Activated CD4-positive, alpha-beta T cell treated with anti-CD3 and anti-CD28 coated beads, Interleukin-2, amount 10 ng/mL, durations not matched to agents 24 days and 14 days (primary cell): ENCODE data around the gene SRC. TPM values are rescaled to one million over a fixed set of nuclear protein-coding genes. Genes with fewer than 3 reads are reported as not detected.

ENCODE experiments used
- DNase-seq: peaks from one replicate; pipeline ENCODE4 v3.0.0; 2022
- H3K27ac Mint-ChIP-seq: one replicate; pipeline ENCODE4 v1.8.0; 2022; ENCODE audit warnings: mild to moderate bottlenecking, mixed read lengths
- H3K27me3 Mint-ChIP-seq: one replicate; pipeline ENCODE4 v1.8.0; 2022; ENCODE audit warnings: mixed read lengths
- H3K36me3 Mint-ChIP-seq: one replicate; pipeline ENCODE4 v1.8.0; 2022; ENCODE audit warnings: low read depth, mild to moderate bottlenecking, mixed read lengths
- H3K4me1 Mint-ChIP-seq: one replicate; pipeline ENCODE4 v1.8.0; 2021; ENCODE audit warnings: mixed read lengths
- H3K4me3 Mint-ChIP-seq: one replicate; pipeline ENCODE4 v1.8.0; 2022; ENCODE audit warnings: mild to moderate bottlenecking, moderate library complexity, mixed read lengths
- H3K9me3 Mint-ChIP-seq: one replicate; pipeline ENCODE4 v1.8.0; 2021; ENCODE audit warnings: mixed read lengths
- intact Hi-C: fragments of 100-400 bp; cut with micrococcal nuclease; formaldehyde crosslinking; loops from one replicate; pipeline ENCODE4 v1.15.1; 2023
- total RNA-seq: library from RNA; stranded (reverse); gene quantifications from 2 replicates; pipeline ENCODE4 v1.2.3, GENCODE V29; 2022

SRC gene
- total RNA-seq, 1 donor from 2014 or later = 5.4 TPM

DNA sequence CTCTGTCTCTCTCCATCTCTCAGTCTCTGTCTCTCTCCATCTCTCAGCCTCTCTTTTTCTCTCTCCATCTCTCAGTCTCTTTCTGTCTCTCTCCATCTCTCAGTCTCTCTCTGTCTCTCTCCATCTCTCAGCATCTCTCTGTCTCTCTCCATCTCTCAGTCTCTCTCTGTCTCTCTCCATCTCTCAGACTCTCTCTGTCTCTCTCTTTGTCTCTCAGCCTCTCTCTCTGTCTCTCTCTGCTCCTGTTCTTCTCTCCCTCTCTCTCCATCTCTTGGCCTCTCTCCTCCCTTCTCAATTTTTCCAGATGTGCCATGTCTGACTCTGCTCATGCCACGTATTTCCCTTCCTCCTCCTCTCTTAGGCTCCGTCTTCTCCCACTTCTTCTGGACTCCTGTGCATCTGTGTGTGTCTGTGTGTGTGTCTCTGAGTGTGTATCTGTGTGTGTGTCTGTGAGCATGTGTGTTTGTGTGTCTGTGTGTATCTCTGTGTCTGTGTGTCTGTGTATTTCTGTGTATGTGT lies 72.7 kb downstream of the SRC start:
- H3K9me3 Mint-ChIP-seq = no peaks in the 10 kb centered on the region
- peaks cover 14% of the 10 kb centered on the region for H3K27me3 Mint-ChIP-seq
- DNase-seq = no peak
- no peak overlapping the region for H3K27ac Mint-ChIP-seq
- intact Hi-C loops = no loop called here
- no peaks in the 10 kb centered on the region for H3K36me3 Mint-ChIP-seq
- no peaks in the 10 kb centered on the region for H3K4me1 Mint-ChIP-seq
- H3K4me3 Mint-ChIP-seq = no peak overlapping the region

GRCh38 chr20:37419307-37419706 lies 73.4 kb downstream of the SRC start:
- intact Hi-C loops = no loop called here
- Mint-ChIP-seq H3K9me3 (no peaks in the 10 kb centered on the region), H3K27ac (no peak overlapping the region), H3K27me3 (peaks cover 18% of the 10 kb centered on the region), H3K4me3 (no peak overlapping the region), H3K4me1 (no peaks in the 10 kb centered on the region), H3K36me3 (no peaks in the 10 kb centered on the region)
- DNase-seq = no peak

- no peak overlapping the region for H3K4me3 Mint-ChIP-seq
- peaks cover 23% of the 10 kb centered on the region for H3K27me3 Mint-ChIP-seq
- no peak overlapping the region for H3K27ac Mint-ChIP-seq
- no peaks in the 10 kb centered on the region for H3K4me1 Mint-ChIP-seq
- intact Hi-C loops = no loop called here
- H3K9me3 Mint-ChIP-seq = no peaks in the 10 kb centered on the region
- no peak for DNase-seq
- no peaks in the 10 kb centered on the region for H3K36me3 Mint-ChIP-seq
Measured at GRCh38 chr20:37419774-37420542, 74.0 kb downstream of the SRC start.

DNA sequence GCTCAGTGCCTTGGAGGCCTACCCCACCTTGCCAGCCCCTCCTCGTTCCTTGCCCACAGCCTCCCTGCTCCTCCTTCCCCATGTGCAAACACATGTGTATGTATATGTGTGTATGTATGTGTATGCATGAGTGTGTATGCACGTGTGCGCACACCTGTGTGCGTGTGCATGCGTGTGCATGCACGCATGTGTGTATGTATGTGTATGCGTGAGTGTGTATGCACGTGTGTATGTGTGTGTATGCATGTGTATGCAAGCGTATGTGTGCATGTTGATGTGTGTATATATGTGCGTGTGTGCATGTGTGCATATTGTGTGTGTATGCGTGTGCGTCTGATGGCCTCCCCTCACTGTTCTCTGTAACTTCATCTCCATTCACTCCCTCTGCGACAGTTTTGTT lies 74.7 kb downstream of the SRC start:
- Mint-ChIP-seq H3K36me3 (no peaks in the 10 kb centered on the region), H3K4me1 (no peaks in the 10 kb centered on the region), H3K27ac (no peak overlapping the region), H3K4me3 (no peak overlapping the region), H3K9me3 (no peaks in the 10 kb centered on the region), H3K27me3 (peaks cover 23% of the 10 kb centered on the region)
- intact Hi-C loops = no loop called here
- no peak for DNase-seq

- H3K27ac Mint-ChIP-seq = no peak overlapping the region
- no peaks in the 10 kb centered on the region for H3K36me3 Mint-ChIP-seq
- H3K9me3 Mint-ChIP-seq = no peaks in the 10 kb centered on the region
- no peak for DNase-seq
- H3K4me3 Mint-ChIP-seq = no peak overlapping the region
- peaks cover 23% of the 10 kb centered on the region for H3K27me3 Mint-ChIP-seq
- intact Hi-C loops = no loop called here
- no peaks in the 10 kb centered on the region for H3K4me1 Mint-ChIP-seq
Measured at GRCh38 chr20:37421060-37421905, 75.3 kb downstream of the SRC start.

DNA sequence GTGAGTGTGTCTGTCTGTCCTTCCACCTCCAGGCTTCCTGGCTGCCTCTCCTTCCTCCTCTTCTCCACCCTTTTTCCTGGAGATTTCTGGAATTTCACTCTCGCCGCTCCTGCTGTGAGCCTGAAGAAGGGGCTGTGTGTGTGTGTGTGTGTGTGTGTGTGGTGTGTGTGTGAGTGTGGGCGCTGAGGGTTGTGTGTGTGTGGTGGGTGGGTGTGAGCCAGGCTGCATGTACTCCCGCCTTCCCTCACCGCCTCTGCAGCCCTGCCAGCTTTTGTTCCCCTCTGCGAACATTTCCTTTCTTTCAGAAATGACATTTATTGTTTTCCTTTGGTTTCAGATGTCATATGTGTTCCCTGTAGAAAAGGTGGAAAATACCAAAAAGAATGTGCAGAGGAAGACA lies 76.0 kb downstream of the SRC start:
- Mint-ChIP-seq H3K27me3 (peaks cover 23% of the 10 kb centered on the region), H3K4me1 (no peaks in the 10 kb centered on the region), H3K4me3 (no peak overlapping the region), H3K36me3 (no peaks in the 10 kb centered on the region), H3K9me3 (no peaks in the 10 kb centered on the region), H3K27ac (no peak overlapping the region)
- intact Hi-C loops = no loop called here
- no peak for DNase-seq

DNA sequence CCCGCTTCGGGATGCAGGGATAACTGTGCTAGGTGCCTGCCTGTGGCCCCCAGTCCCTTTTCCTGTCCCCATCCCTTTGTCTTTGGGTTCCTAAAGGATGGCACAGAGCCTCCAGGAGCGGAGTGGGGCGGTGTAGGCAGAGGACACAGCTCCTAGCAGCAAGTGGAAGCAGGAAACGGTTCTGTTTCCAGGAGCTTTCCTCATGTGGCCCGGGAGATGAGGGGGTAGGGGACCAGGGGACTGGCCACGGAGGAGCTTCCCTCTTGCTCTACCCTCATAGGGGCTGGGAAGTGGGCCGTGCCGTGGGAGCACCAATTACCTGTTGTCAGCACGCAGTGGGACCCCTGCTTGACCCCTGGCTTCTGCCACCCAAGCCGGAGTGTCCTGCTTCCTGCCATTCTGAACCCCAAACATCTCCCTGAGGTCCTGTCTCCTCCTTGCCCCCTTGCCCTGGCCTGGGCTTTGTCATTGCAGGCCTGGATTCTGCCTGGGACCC lies 76.9 kb downstream of the SRC start:
- no peaks in the 10 kb centered on the region for H3K9me3 Mint-ChIP-seq
- H3K4me1 Mint-ChIP-seq = no peaks in the 10 kb centered on the region
- H3K27me3 Mint-ChIP-seq = peaks cover 23% of the 10 kb centered on the region
- no peak for DNase-seq
- no peak overlapping the region for H3K4me3 Mint-ChIP-seq
- H3K27ac Mint-ChIP-seq = no peak overlapping the region
- no peaks in the 10 kb centered on the region for H3K36me3 Mint-ChIP-seq
- intact Hi-C loops = no loop called here

GRCh38 chr20:37423545-37423944 lies 77.6 kb downstream of the SRC start:
- Mint-ChIP-seq H3K4me3 (no peak overlapping the region), H3K9me3 (no peaks in the 10 kb centered on the region), H3K36me3 (no peaks in the 10 kb centered on the region), H3K27ac (no peak overlapping the region), H3K27me3 (peaks cover 23% of the 10 kb centered on the region), H3K4me1 (no peaks in the 10 kb centered on the region)
- no peak for DNase-seq
- intact Hi-C loops = no loop called here

DNA sequence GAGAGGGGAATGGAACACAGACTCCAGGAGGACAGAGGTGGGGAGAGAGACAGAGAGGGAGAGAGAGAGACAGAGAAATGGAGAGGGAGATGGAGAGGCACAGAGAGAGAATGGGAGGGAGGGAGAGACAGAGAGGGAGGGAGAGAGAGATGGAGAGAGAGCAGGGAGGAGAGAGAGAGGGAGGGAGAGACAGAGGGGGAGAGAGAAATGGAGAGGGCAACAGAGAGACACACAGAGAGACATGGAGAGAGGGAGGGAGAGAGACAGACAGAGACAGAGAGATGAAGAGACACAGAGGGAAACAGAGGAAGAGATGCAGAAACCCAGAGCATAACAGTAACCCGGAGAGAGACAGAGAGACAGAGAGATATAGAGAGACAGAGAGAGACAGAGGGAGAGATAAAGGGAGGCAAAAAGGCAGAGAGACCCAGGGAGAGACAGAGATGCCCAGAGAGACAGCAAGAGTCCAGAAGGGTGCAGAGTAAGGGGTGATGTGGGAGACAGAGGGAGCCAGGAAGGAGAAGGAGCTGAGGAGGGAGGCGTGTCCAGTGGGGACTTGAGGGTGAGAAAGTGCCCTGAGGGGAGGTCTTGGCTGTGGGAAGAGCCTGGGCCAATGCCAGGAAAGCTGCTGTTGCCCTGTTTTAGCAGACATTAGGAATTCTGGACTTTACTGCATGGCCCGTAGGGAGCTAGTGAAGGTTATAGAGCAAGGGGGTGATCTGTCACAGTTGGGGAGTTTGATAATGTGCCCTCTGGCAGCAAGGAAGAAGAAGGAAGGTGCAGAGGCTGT lies 78.3 kb downstream of the SRC start:
- Mint-ChIP-seq H3K9me3 (no peaks in the 10 kb centered on the region), H3K36me3 (no peaks in the 10 kb centered on the region), H3K4me3 (no peak overlapping the region), H3K4me1 (no peaks in the 10 kb centered on the region), H3K27me3 (peaks cover 23% of the 10 kb centered on the region), H3K27ac (no peak overlapping the region)
- no peak for DNase-seq
- intact Hi-C loops = no loop called here

DNA sequence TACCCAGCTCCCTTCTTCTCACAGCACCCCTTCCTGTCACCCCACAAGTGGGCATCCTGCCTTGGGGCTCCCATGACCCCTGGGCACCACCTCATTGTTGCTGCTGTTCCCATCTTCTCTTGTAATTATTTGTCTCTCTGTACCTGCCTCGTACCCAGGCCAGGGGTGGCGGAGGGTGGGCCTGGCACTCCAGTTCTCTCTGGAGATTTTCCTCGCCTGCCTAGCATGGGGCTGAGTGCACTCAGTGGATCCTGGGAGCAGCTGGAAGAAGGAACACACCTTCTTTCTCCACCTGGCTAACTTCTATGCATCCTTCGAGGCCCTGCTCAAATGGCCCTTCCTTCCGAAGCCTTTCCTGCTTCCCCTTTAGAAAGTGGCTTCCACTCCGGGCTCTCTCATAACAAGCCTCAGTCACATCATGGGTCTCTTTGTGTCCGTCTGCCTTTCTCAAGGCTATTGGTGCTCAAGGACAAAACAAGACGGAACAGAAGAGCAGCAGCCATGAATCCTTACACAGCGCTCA lies 79.2 kb downstream of the SRC start:
- Mint-ChIP-seq H3K36me3 (no peaks in the 10 kb centered on the region), H3K27me3 (peaks cover 23% of the 10 kb centered on the region), H3K9me3 (no peaks in the 10 kb centered on the region), H3K27ac (no peak overlapping the region), H3K4me3 (no peak overlapping the region), H3K4me1 (no peaks in the 10 kb centered on the region)
- DNase-seq = no peak
- intact Hi-C loops = no loop called here

- Mint-ChIP-seq H3K9me3 (no peaks in the 10 kb centered on the region), H3K27ac (no peak overlapping the region), H3K4me3 (no peak overlapping the region), H3K36me3 (no peaks in the 10 kb centered on the region), H3K4me1 (no peaks in the 10 kb centered on the region), H3K27me3 (peaks cover 22% of the 10 kb centered on the region)
- intact Hi-C loops = no loop called here
- no peak for DNase-seq
Measured at GRCh38 chr20:37426106-37426505, 80.2 kb downstream of the SRC start.

DNA sequence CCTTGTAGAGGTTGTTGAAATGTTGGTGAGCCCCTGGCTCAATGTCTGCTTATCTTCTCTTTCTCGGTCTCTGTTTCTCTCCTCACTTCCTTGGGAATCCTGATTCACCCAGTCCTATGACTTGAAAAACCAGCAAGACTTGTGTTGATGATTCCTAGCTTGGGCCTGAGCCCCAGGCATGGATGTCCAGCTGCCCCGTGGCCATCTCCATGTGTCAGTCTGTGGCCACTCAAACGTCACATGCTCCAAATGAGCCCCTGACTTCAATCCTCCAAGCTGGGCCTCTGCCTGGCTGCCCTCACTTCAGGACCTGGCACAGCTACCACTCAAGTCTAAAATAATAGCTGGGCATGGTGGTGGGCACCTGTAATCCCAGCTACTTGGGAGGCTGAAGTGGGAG lies 81.0 kb downstream of the SRC start:
- DNase-seq = no peak
- H3K9me3 Mint-ChIP-seq = no peaks in the 10 kb centered on the region

DNA sequence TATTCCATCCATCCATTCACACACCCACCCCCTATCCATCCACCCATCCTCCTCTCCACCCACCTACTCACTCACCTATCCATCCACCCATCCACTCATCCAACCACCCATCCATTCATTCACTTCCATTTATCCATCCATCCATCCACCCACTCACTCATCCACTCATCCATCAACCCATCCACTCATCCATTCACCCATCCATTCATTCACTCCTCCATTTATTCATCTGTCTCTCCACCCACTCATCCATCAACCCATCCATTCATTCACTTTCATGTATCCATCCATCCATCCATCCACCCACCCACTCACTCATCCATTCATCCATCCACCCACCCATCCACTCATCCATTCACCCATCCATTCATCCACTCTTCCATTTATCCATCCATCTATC lies 84.1 kb downstream of the SRC start:
- H3K4me3 Mint-ChIP-seq = no peak overlapping the region
- no peaks in the 10 kb centered on the region for H3K9me3 Mint-ChIP-seq
- no peaks in the 10 kb centered on the region for H3K27me3 Mint-ChIP-seq
- no peaks in the 10 kb centered on the region for H3K36me3 Mint-ChIP-seq
- H3K27ac Mint-ChIP-seq = no peak overlapping the region
- H3K4me1 Mint-ChIP-seq = no peaks in the 10 kb centered on the region
- intact Hi-C loops = no loop called here
- DNase-seq = no peak

More for the DNA sequence above, 81.0 kb downstream of the SRC start:
- Mint-ChIP-seq H3K4me1 (no peaks in the 10 kb centered on the region), H3K27me3 (peaks cover 15% of the 10 kb centered on the region), H3K27ac (no peak overlapping the region), H3K4me3 (no peak overlapping the region), H3K36me3 (no peaks in the 10 kb centered on the region)
- intact Hi-C loops = no loop called here
